Activated T-cell treated with anti-CD3 and anti-CD28 coated beads, Interleukin-2, amount 50 U/mL, for 48 hours (primary cell): ENCODE data around the gene ZNF341.
"Not testable (repeated sequence)": the region's sequence is repeated elsewhere in the genome, so short reads cannot be mapped to it uniquely, and the experiment has no call there.

ENCODE experiments used
- DNase-seq, 2 experiments: peaks; one replicate each; pipeline ENCODE4 v3.0.0-alpha.2; 2020

The ZNF341 gene

DNA sequence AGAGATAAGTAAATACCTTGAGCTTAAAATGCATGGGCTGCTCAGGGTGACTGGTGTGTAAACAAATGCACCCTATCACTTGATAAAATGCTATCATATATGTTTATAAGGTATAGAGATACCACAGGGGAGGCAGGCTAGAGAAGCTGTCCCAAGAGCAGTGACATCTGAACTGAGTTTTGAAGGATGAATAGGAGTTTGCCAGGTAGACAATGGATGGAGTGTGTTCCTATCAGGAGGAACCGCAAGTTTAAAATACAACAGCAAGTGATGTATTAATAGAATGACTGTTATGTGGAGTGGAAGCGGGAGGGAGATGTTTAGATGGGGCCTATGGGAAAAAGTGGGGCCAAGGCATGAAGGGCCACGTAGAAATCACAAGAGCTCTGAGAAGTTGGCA is 40.6 kb downstream of the ZNF341 start:
- no peak for DNase-seq

DNA sequence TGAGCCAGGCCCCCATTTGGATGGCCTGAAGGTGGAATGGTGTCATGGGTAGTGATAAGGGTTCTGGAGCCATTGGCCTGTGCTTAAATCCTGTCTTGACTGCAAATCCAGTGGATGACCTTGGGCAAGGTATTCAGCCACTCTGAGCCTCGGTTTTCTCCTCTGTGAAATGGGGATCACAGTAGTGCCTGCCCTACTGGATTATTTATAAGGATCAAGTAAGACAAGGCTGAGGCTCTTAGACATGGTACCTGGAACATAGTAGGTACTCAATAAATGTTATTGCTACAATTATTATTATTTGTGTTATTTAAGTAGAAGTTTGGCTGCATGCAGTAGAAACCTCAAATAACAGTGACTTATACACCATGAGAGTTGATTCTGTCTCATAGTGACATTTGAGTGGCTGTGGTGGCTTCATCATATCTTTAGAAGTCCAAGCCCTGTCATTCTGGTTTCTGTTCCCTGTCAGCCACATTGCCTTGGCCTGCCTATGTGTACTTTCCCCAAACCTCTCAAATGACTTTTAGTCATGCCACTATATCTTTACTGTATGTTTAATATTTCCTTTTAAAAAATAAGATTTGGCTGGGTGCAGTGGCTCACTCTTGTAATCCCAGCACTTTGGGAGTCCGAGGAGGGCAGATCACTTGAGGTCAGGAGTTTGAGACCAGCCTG is 41.8 kb downstream of the ZNF341 start:
- peak; percentile 28 to 43 for DNase-seq

- no peak for DNase-seq
Observed at GRCh38 chr20:33777816-33778215, 46.0 kb downstream of the ZNF341 start.

GRCh38 chr20:33781133-33781532 is 49.3 kb downstream of the ZNF341 start:
- DNase-seq, result no peak

- no peak for DNase-seq
Observed at GRCh38 chr20:33781945-33782344, 50.1 kb downstream of the ZNF341 start.

- DNase-seq, result no peak
Observed at GRCh38 chr20:33783256-33783655, 51.5 kb downstream of the ZNF341 start.

GRCh38 chr20:33783818-33784217 is 52.0 kb downstream of the ZNF341 start:
- DNase-seq, result no peak

- no peak for DNase-seq
Observed at GRCh38 chr20:33784225-33784624, 52.4 kb downstream of the ZNF341 start.

- DNase-seq, result no peak
Observed at GRCh38 chr20:33785503-33785902, 53.7 kb downstream of the ZNF341 start.

GRCh38 chr20:33787253-33787891 is 55.6 kb downstream of the ZNF341 start:
- DNase-seq, result no peak

- DNase-seq, result no peak
Observed at GRCh38 chr20:33788351-33789049, 56.7 kb downstream of the ZNF341 start.

GRCh38 chr20:33789109-33789857 is 57.5 kb downstream of the ZNF341 start:
- no peak for DNase-seq

DNA sequence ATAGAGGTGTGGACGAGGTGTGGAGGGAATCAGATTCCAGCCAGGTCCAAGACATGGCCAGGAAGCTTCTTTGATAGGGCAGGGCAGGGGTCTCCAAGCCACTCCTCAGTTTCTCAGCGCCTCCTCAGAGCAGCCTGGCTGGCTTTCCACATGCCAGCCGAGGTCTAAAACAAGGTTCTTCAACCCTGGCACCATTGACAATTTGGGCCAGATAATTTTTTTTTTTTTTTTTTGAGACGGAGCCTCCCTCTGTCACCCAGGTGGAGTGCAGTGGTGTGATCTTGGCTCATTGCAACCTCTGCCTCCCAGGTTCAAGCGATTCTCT is 58.0 kb downstream of the ZNF341 start:
- DNase-seq, result no peak

- DNase-seq, result no peak
Observed at GRCh38 chr20:33790566-33790965, 58.8 kb downstream of the ZNF341 start.

DNA sequence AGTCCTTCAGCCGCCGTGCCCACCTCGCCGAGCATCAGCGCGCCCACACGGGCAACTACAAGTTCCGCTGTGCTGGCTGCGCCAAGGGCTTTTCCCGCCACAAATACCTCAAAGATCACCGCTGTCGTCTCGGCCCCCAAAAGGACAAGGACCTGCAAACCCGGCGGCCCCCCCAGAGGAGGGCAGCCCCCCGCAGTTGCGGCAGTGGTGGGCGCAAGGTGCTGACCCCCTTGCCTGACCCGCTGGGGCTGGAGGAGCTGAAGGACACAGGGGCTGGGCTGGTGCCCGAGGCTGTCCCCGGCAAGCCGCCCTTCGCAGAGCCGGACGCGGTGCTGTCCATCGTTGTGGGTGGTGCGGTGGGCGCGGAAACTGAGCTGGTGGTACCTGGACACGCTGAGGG is 59.2 kb downstream of the ZNF341 start:
- no peak for DNase-seq

GRCh38 chr20:33791540-33791939 is 59.7 kb downstream of the ZNF341 start:
- no peak for DNase-seq

DNA sequence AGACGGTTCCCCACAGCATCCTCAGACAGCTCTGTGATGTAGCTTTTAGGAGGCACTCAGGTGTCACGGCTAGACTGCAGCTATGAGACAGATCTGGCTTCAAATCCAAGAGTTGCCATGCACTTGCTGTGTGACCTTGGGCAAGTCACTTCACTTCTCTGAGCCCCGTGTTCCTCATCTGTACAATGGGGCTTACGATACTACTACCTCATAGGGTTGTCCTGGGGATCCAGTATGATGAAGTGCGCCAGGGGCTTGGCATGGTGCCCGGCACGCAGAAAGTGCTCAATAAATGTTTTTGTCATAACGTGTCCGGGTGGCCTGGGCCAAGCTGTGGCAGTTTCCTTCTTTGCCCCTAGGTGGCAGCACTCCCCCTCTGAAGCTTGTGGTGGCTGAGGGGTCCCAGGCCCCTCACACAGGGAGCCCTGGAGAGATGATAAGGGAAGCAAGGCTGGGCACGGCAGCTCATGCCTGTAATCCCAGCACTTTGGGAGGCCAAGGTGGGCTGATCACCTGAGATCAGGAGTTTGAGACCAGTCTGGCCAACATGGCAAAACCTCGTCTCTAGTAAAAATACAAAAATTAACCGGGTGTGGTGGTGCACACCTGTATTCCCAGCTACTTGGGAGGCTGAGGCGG is 60.3 kb downstream of the ZNF341 start:
- peak; percentile 72 to 76 for DNase-seq

DNA sequence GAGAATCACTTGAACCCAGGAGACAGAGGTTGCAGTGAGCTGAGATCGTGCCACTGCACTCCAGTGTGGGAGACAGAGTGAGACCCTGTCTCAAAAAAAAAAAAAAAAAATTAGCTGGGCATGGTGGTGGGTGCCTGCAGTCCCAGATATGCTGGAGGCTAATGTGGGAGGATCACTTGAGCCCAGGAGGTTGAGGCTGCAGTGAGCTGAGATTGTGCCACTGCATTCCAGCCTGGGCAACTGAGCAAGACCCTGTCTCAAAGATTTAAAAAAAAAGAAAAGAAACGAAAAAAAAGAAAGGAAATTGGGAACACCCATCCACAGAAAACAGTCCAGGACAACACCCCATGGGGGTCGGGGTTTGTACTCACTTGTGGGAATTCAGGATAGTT is 60.8 kb downstream of the ZNF341 start:
- DNase-seq, result not testable (repeated sequence)

DNA sequence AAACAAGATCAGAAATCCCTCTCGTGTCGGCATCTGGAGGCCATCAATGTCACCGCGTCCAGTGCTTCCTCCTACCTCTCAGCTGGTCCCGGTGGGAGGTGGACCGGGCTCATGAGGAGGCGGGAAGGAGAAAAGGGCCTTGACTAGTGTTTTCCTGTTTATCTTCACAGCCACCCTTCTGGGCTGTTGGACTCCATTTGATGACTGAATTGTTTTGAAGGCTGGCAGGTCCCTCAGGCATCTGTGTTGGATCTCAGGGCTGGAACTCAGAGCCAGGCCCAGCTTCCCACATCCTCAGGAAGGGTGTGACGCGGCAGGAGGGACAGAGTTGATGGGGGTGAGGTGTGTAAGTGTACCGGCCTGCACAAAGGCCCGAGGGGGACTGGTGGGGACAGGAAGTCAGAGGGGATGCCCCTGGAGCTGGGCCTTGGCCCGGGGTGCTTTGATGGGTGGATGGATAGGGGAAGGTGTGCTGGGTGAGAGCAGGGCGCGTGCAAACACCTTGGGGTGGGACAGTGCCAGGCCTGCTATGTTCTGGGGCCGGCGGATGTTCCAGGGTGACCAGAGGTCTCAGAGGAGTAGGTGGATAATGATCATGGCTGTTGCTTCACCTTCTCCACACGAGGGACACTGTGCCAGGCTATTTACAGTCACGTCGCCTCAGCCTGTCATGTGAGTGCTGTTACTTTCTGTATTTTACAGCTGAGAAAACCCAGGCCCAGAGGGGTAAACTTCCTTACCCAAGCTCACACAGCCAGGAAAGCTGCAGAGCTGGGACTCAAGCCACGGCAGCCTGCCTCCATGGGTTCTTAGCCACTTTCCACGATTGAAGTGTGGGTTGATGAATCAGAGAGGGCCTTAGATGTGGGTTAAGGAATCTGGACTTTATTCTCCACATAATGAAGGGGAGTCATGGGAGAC is 61.5 kb downstream of the ZNF341 start:
- no peak for DNase-seq

- no peak for DNase-seq
Observed at GRCh38 chr20:33796263-33796906, 64.6 kb downstream of the ZNF341 start.

GRCh38 chr20:33796907-33797544 is 65.2 kb downstream of the ZNF341 start:
- no peak for DNase-seq
